B cell (primary cell): ENCODE measurements around the gene BRF1. TPM values are rescaled to one million over a fixed set of nuclear protein-coding genes. Genes with fewer than 3 reads are reported as not detected.

Experiments used
- ATAC-seq: fragments of 200-7000 bp; cut with Tn5 transposase; one replicate; pipeline ENCODE4 v1.10.0; 2021; ENCODE audit warnings: low read depth, mild to moderate bottlenecking, moderate number of reproducible peaks, moderate library complexity
- CTCF ChIA-PET: fragments of 350-600 bp; sonication (Branson Sonifier 250); formaldehyde crosslinking; loops from one replicate; lab custom pipeline; 2021; ENCODE audit warnings: antibody characterized with exemption, inconsistent platforms; lab: Charles Lee
- POLR2A ChIA-PET: fragments of 350-600 bp; sonication (Branson Sonifier 250); formaldehyde crosslinking; loops from one replicate; lab custom pipeline; 2021; ENCODE audit warnings: antibody characterized with exemption; lab: Charles Lee
- DNase-seq: peaks from one replicate; pipeline ENCODE4 v3.0.0; 2013
- H2AFZ ChIP-seq: 2 replicates; pipeline ENCODE4 v1.6.1; 2012; ENCODE audit warnings: mild to moderate bottlenecking, low read depth, low read length; ENCODE audit not compliant: insufficient read depth, poor library complexity, severe bottlenecking
- H3K27ac ChIP-seq, 2 donors: 1 replicate in 1 of 2; 2 replicates in 1 of 2; pipeline ENCODE4 v1.5.1; 2012 to 2013; ENCODE audit warnings: low read length in 2 of 2, mild to moderate bottlenecking in 2 of 2, moderate library complexity in 1 of 2
- H3K27me3 ChIP-seq, 4 experiments: fragments of 200-600 bp in 1 of 4; sonication (generic) in 1 of 4; replicated peaks in 1 of 4; 1 replicate in 2 of 4; 2 replicates in 2 of 4; pipeline versions ENCODE4 v1.6.1 to v1.7.0; 2013 to 2016; ENCODE audit warnings: low read length in 3 of 4, mild to moderate bottlenecking in 2 of 4, mixed read lengths in 1 of 4, moderate library complexity in 1 of 4; ENCODE audit not compliant: insufficient read depth in 4 of 4, control insufficient read depth in 3 of 4; ENCODE audit errors: control extremely low read depth in 1 of 4
- H3K36me3 ChIP-seq, 2 experiments: replicated peaks in 1 of 2; 1 replicate in 1 of 2; 2 replicates in 1 of 2; pipeline versions ENCODE4 v1.6.1 to v1.7.1; 2013; ENCODE audit warnings: low read length in 1 of 2; ENCODE audit not compliant: insufficient read depth in 2 of 2, control insufficient read depth in 1 of 2; ENCODE audit errors: control extremely low read depth in 1 of 2, extremely low read depth in 1 of 2
- H3K4me1 ChIP-seq, 2 donors: fragments of 200-600 bp in 1 of 2; sonication (generic) in 1 of 2; 1 replicate in 1 of 2; 2 replicates in 1 of 2; pipeline versions ENCODE4 v1.5.1 to v1.6.1; 2013 to 2017; ENCODE audit warnings: low read length in 2 of 2; ENCODE audit not compliant: control insufficient read depth in 2 of 2, insufficient read depth in 2 of 2
- H3K4me2 ChIP-seq: replicated peaks from 2 replicates; pipeline ENCODE3; 2012; ENCODE audit warnings: mild to moderate bottlenecking, low read depth, low read length; ENCODE audit not compliant: poor library complexity, severe bottlenecking
- H3K4me3 ChIP-seq, 5 experiments: fragments of 200-600 bp in 1 of 5; sonication (generic) in 1 of 5; 1 replicate in 3 of 5; 2 replicates in 2 of 5; pipeline versions ENCODE4 v1.5.1 to v1.7.0; 2011 to 2016; ENCODE audit warnings: low read length in 4 of 5, mild to moderate bottlenecking in 4 of 5, low read depth in 2 of 5, control low read depth in 1 of 5, moderate library complexity in 1 of 5; ENCODE audit not compliant: insufficient read depth in 1 of 5; ENCODE audit errors: control extremely low read depth in 1 of 5, extremely low read depth in 1 of 5
- H3K79me2 ChIP-seq: fragments of 200-600 bp; sonication (generic); one replicate; pipeline ENCODE4 v1.6.0; 2016; ENCODE audit warnings: low read length; ENCODE audit not compliant: control insufficient read depth, insufficient read depth
- H3K9ac ChIP-seq: fragments of 200-600 bp; sonication (generic); 2 replicates; pipeline ENCODE4 v1.6.1; 2017; ENCODE audit warnings: mild to moderate bottlenecking, low read length, moderate library complexity
- H3K9me3 ChIP-seq, 3 donors: one replicate each; pipeline versions ENCODE4 v1.6.1 to v1.7.1; 2013; ENCODE audit warnings: low read length in 2 of 3; ENCODE audit not compliant: control insufficient read depth in 2 of 3, insufficient read depth in 1 of 3; ENCODE audit errors: control extremely low read depth in 1 of 3
- H4K20me1 ChIP-seq: 2 replicates; pipeline ENCODE4 v1.6.0; 2012; ENCODE audit warnings: mild to moderate bottlenecking, low read length; ENCODE audit not compliant: insufficient read depth, control insufficient read depth, poor library complexity, severe bottlenecking
- H3K27ac Mint-ChIP-seq: one replicate; pipeline ENCODE4 v1.8.0; 2021; ENCODE audit warnings: mixed read lengths
- H3K27me3 Mint-ChIP-seq: one replicate; pipeline ENCODE4 v1.8.0; 2021; ENCODE audit warnings: mixed read lengths
- H3K4me1 Mint-ChIP-seq: one replicate; pipeline ENCODE4 v1.8.0; 2021; ENCODE audit warnings: mixed read lengths
- H3K4me3 Mint-ChIP-seq: one replicate; pipeline ENCODE4 v1.8.0; 2021; ENCODE audit warnings: mixed read lengths
- H3K9me3 Mint-ChIP-seq: one replicate; pipeline ENCODE4 v1.8.0; 2022; ENCODE audit warnings: mixed read lengths; ENCODE audit not compliant: insufficient read depth
- CTCF ChIP-seq: fragments of 200-600 bp; IDR thresholded peaks from one replicate; pipeline ENCODE4 v1.8.0; 2022; ENCODE audit warnings: antibody characterized with exemption, mild to moderate bottlenecking
- EZH2 ChIP-seq: IDR thresholded peaks from 2 replicates; pipeline ENCODE4 v1.6.1; 2012; ENCODE audit warnings: borderline replicate concordance, low read depth, mild to moderate bottlenecking, moderate library complexity, low read length; ENCODE audit not compliant: insufficient read depth, poor library complexity, severe bottlenecking
- WGBS: methylation state at CpG from one replicate; pipeline ENCODE4 v1.1.5; 2013; ENCODE audit warnings: missing lambda C conversion rate; ENCODE audit not compliant: insufficient coverage; 5-methylcytosine and 5-hydroxymethylcytosine counted together
- intact Hi-C: fragments of 100-400 bp; cut with micrococcal nuclease; formaldehyde crosslinking; loops from one replicate; pipeline ENCODE4 v1.10.0; 2022
- polyA plus RNA-seq: library from polyadenylated mRNA; depleted of rRNA; stranded (reverse); fragments of >200 nt; gene quantifications from 2 replicates; pipeline ENCODE4 v1.2.3, GENCODE V29; 2012
- total RNA-seq, 2 donors: library from RNA; stranded (reverse); fragments of 120-200 nt in 1 of 2; gene quantifications; 1 replicate in 1 of 2; 2 replicates in 1 of 2; pipeline versions ENCODE4 v1.2.3 to v1.2.4, GENCODE V29; 2013 to 2022

BRF1 gene
- total and polyA plus RNA-seq, 2 donors (not counting 1 experiment from before 2014, with no cell fraction given): 24.5 to 55.8 TPM

DNA sequence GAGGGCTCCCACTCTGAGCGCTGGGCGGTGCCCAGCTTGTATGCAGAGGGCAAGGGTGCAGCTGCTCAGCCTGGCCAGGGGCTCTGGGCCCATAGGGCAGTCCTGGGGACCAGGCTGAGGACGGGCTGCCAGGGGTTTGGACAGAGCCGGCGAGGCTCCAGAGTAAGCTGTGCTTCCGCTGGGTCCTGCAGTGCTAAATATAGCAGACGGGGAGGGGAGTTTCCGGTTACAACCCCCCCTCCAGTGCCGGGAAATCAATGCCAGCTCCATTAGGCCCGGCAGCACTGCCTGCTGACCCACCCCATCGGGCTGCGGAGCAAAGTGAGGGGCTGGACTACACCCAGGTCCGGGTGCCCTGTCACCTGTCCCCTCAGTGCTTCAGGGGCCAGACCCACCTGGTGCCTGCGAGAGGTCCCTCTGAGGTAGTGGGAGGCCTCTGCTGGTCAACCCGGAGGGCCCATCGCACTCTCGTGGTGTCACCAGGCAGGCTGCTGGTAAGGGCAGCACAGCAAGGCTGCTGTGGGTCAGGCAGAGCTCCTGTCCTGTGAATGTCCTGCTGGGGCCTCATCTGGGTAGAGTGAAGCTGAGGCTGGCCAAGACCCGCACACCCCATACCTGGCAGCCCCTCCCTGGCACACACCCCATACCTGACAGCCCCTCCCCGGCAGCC is 129.7 kb downstream of the BRF1 start:
- Histone ChIP-seq H3K36me3 (no peaks in the 10 kb centered on the region), H3K27ac (no peak overlapping the region), H3K4me2 (no peak overlapping the region), H2AFZ (no peak overlapping the region), H3K9ac (no peak overlapping the region), H4K20me1 (no peaks in the 10 kb centered on the region), H3K4me3 (no peak overlapping the region), H3K9me3 (no peaks in the 10 kb centered on the region), H3K27me3 (peaks cover 0 to 40% (median 19%) of the 10 kb centered on the region in 4 experiments), H3K79me2 (no peaks in the 10 kb centered on the region), H3K4me1 (peaks cover 27 to 30% of the 10 kb centered on the region in 2 donors)
- ATAC-seq: no peak
- no peak overlapping the region for H3K4me3 Mint-ChIP-seq
- CTCF ChIA-PET: interaction anchor here (1.1 kb wide), 1 partner anchor 32 kb away, joined by 3 read pairs; no protein-coding TSS in a partner anchor
- peaks cover 27% of the 10 kb centered on the region for H3K4me1 Mint-ChIP-seq
- H3K9me3 Mint-ChIP-seq: no peaks in the 10 kb centered on the region
- intact Hi-C loops: no loop called here
- 34% methylated on average over 18 of the region's 19 CpGs for WGBS
- H3K27ac Mint-ChIP-seq: no peak overlapping the region
- DNase-seq: no peak
- POLR2A ChIA-PET: no interaction called here
- peaks cover 20% of the 10 kb centered on the region for H3K27me3 Mint-ChIP-seq
- TF ChIP-seq CTCF (no peak), EZH2 (no peak)
